ENCODE data around the gene TREML2. TPM values are rescaled to one million over a fixed set of nuclear protein-coding genes. Genes with fewer than 3 reads are reported as not detected.

The TREML2 gene
- total and polyA plus RNA-seq, 2 of the 8 experiments (the other 6 are each of a cell fraction or from before 2014, with no cell fraction given): 0.09 to 0.18 TPM

- Histone ChIP-seq H3K23me2 (ENCODE audit: low read depth, low read length) (no peaks in the 10 kb centered on the region), H3K79me1 (ENCODE audit: low read depth, low read length) (no peaks in the 10 kb centered on the region), H3K36me3 (ENCODE audit: control insufficient read depth in 2 of 4, insufficient read depth in 4 of 4, low read length in 3 of 4) (no peaks in the 10 kb centered on the region), H4K20me1 (replicated peaks in 1 of 2; ENCODE audit: control insufficient read depth in 1 of 2, insufficient read depth in 2 of 2, low read length in 2 of 2) (no peaks in the 10 kb centered on the region), H3K4ac (replicated peaks; ENCODE audit: insufficient read length, low read depth, low read length) (no peak overlapping the region), H3K9ac (replicated peaks in 1 of 4; ENCODE audit: extremely low read depth in 1 of 4, low read depth in 3 of 4, low read length in 3 of 4) (no peak overlapping the region), H3K27me3 (replicated peaks in 1 of 4; ENCODE audit: control insufficient read depth in 3 of 4, extremely low read depth in 1 of 4, insufficient read depth in 3 of 4, low read length in 3 of 4) (no peaks in the 10 kb centered on the region; a peak in 1 of 7 replicates), H3K79me2 (ENCODE audit: control insufficient read depth in 1 of 2, insufficient read depth in 2 of 2, low read length in 2 of 2) (no peaks in the 10 kb centered on the region), H2AK5ac (ENCODE audit: low read depth, low read length) (no peak overlapping the region), H3K18ac (ENCODE audit: extremely low read depth, low read length) (no peak overlapping the region), H2BK120ac (replicated peaks; ENCODE audit: low read depth, low read length) (no peak overlapping the region), H4K91ac (replicated peaks; ENCODE audit: insufficient read length, low read length) (no peak overlapping the region), H3K4me3 (ENCODE audit: extremely low read depth in 1 of 4, insufficient read depth in 2 of 4, low read depth in 3 of 4, low read length in 4 of 4) (no peak overlapping the region), H3K56ac (replicated peaks; ENCODE audit: insufficient read length, low read depth, low read length) (no peak overlapping the region), H3K4me2 (ENCODE audit: insufficient read depth in 1 of 2, low read depth in 2 of 2, low read length in 2 of 2) (no peak overlapping the region), H3K14ac (ENCODE audit: insufficient read length) (no peak overlapping the region), H3K9me3 (ENCODE audit: insufficient read depth in 2 of 2, low read depth in 1 of 2, low read length in 1 of 2) (no peaks in the 10 kb centered on the region), H4K5ac (ENCODE audit: insufficient read length, low read depth, low read length) (no peak overlapping the region), H2AFZ (ENCODE audit: low read length) (no peak overlapping the region), H3K4me1 (replicated peaks in 1 of 4; ENCODE audit: control insufficient read depth in 3 of 4, insufficient read depth in 4 of 4, low read length in 3 of 4) (peaks cover 0 to under 1% (median 0%) of the 10 kb centered on the region in 4 experiments; a peak in 1 of 7 replicates), H2BK15ac (ENCODE audit: low read length) (no peak overlapping the region), H2BK20ac (ENCODE audit: low read length) (no peak overlapping the region), H2BK12ac (ENCODE audit: low read depth, low read length) (no peak overlapping the region), H4K8ac (ENCODE audit: extremely low read depth, insufficient read depth, low read length) (no peak overlapping the region), H3K23ac (ENCODE audit: insufficient read length) (no peak overlapping the region), H3K27ac (ENCODE audit: low read depth, low read length) (no peak overlapping the region), H2BK5ac (ENCODE audit: low read depth, low read length) (no peak overlapping the region)
- TF ChIP-seq MAFK (IDR thresholded peaks at IDR 0.05; ENCODE audit: low read depth, low read length) (no peak), E2F6 (IDR thresholded peaks at IDR 0.05) (no peak)
- no peak for DNase-seq (ENCODE audit: low read depth in 1 of 2, low spot score in 2 of 2)
- CTCF ChIA-PET (ENCODE audit: partially characterized antibody): interaction anchor here (0.6 to 1.2 kb wide), 2 partner anchors 16 to 188 kb away, joined by 3 to 4 read pairs; no protein-coding TSS in a partner anchor
- POLR2A ChIA-PET (ENCODE audit: partially characterized antibody): no interaction called here
- FAIRE-seq: no peak
- 72% methylated on average over 5 of the region's 5 CpGs; no CpG with 5 or more reads in 1 of the 2 experiments for WGBS, 2 experiments (ENCODE audit: extremely low coverage in 1 of 2, insufficient coverage in 1 of 2, insufficient read length in 1 of 2, insufficient replicate concordance in 2 of 2, low coverage in 1 of 2, low lambda C conversion rate in 2 of 2, missing lambda C conversion rate in 1 of 2)
Observed at GRCh38 chr6:41231246-41231645, 30.3 kb upstream of the TREML2 start.
